IPS-NIHi7 (cell line): ENCODE results near the gene MEN1.

Source experiments
- DNase-seq: peaks from one replicate; pipeline ENCODE4 v3.0.0; 2012; ENCODE audit warnings: mixed read lengths; ENCODE audit errors: extremely low spot score

Gene MEN1

GRCh38 chr11:64810271-64810890 lies at the start of gene MEN1:
Gene MEN1 (minus strand): TSS chr11:64810551. CDS start chr11:64810109, 442 bp downstream.
- peak; percentile 99 for DNase-seq

DNA sequence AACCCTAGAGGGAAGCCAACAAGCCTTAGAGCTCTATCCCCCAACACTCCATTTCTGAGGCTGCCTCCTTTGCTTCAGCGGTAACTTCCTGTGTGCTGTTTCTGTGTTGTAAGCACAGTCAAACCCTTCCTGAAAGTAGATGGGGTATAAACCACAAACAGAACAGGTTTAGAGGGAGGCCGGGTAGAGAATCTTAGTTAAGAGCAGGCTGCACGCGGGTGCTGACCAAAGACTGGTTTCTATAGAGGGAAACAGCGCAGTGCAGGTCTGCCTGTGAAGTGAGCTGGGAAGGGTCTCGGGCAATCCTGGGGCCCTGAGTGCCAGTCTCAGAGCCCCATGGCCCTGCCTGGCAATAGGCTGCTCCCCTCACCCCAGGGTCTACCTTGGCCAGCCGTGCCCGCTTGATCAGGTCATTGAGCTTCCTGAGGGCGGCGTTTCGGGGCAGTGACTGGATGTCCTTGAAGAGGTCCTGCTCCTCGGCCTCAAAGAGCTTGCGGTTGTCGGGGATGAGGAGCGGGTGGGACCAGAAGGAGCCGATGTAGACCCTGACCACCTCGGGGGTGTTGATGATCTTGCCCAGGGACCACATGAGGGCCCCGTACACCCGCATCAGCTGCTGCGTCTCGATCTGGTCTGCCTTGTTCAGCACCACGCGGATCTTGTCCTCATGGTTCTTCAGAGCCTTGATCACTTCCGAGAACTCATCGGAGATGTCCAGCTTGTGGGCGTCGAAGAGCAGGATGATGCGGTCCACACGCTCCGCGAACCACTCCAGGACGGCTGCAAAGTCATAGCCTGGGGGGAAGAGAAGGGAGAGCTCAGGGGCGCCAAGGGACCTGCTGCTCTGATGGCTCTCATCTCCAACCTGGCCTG lies 49.4 kb upstream of the MEN1 start:
- DNase-seq = no peak

GRCh38 chr11:64858467-64859263 lies 48.3 kb upstream of the MEN1 start:
- no peak for DNase-seq

DNA sequence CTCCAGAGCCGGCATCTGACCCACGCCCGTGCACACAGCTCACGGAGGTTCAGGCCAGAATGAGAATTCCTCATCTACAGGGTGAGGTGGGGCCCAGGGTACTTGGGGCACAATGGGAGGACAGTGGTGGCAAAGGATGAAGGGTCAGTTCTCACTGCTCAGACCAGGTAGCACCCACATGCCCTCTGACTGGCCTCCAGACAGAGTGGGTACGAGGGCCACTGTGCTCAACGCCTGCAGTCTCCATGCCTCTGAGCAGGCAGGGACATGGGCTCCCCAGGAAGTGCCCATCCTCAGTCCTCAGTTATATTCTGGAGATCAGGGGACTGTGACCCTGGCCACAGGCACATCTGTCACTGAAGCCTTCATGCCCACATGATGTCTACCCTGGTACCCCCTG lies 47.1 kb upstream of the MEN1 start:
- no peak for DNase-seq

DNA sequence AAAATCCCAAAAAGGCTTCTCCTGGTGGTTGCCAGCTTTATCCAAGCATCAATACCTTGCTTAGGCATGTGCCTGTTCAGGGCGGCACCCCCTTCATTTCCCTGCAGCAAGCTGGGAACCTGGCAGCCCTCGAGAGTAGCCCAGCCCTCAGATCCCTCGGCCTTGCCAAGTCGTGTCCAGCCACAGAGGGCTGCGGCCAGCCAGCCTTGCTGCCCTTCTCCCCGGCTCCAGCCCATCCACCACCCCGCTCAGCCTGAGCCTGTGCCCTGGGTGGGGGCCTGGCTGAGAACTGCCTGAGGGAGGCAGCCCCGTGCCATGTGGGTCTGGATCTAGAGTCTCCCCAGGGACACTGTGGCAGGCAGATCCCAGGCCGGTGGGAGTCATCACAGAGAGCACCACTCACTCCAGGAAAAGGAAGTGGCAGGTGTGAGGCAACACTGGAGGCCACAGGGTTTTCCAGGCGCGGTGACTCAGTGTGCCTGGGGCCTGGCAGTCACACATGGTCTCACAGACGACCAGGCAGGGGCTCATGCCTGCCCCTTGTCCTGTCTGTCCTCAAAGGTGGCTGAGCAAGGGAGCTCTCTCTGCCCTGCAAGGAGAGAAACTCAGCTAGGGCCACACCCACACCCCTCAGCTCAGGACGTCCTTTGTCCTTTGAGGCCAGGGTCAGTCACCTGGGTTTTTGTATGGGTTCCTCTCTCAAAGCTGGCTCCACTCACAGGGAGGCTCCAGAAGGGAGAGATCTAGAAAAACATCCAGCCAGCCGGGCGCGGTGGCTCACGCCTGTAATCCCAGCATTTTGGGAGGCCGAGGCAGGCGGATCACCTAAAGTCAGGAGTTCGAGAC lies 46.3 kb upstream of the MEN1 start:
- no peak for DNase-seq

DNA sequence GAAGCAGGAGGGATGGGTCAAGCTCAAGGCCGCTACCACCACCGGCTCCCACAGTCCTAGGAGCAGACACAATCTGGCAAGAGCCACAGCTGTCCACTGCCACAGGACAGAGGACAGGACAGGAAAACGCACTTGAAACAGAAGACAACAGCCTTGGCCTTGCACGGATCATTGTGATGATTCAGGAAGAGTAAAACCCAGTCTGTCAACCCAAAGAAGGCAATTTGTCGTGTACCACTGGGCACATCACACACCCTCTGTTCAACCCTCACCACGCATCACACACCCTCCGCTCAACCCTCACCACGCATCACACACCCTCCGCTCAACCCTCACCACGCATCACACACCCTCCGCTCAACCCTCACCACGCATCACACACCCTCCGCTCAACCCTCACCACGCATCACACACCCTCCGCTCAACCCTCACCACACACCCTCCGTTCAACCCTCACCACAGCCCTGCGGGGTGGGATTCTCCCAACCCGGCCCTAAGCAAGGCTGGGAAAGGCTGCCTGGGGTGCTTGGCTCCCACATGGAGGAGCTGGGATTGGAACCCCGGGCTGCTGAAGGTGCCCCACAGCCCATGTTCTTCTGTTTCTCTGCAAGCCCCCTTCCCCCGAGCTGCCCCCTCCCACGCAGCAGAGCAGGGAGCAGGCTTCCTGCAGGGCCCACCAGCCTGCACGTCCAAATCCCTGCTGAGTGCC lies 45.4 kb upstream of the MEN1 start:
- DNase-seq = no peak

DNA sequence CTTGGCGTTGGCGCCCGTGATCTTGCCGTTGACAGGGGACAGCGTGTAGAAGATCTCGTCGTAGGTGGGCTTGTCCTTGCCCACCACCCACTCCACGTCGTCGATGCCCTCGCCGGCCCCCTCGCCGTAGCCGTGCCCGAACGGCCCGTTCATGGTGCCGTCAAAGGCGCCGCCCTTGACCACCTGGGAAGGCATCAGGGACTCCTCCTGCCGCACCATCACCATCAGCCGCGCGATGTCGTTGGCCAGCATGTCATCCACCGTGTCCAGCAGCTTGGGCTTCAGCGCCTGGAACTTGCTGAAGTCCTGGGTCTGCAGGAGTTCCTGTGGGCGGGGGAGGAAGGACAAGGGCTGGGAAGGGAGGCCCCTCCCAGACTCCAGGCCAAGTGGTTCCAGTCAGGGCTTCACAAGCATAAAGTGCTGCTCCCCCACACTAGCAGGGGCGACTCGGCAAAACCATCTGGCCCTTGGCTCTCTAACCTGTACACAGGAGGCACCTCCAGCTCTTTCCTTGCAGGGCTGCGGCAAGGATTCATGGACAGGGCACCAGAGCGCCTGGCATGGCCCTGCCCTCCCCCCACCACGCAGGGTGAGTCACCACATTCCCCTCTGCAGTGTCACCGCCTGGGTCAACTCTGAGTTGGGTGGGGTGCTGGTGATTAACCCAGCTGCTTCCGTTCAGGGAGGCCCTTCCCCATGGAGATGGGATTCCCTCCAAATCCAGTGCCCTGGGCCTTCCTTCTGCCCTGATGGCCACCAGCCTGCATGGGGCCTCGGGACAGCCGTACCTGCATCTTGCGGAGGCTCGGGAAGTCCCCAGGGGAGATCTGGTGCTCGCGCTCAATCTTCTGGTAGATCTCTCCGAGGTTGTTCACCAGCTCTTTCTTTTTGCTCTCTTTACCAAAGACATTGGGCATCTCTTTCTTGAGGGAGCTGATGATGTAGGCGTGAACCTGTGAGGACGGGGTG lies 44.5 kb upstream of the MEN1 start:
- peak; percentile 58 for DNase-seq

DNA sequence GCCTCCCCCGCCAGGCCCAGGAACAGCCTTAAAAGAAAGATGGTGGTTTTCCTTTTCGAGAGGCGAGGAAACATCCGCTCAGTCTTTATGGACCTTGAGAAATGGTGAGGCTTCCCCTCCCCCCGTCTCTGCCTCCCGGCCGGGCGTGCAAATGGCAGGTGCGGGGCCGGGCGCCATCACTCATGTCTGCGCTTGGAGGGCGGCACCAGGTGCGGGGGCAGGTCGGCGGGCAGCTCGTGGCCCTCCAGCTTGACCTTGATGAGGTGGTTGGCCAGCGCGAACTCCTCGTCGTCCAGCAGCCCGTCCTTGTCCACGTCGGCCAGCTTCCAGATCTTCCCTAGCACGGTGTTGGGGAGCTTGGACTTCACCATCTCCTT lies 43.8 kb upstream of the MEN1 start:
- no peak for DNase-seq

- no peak for DNase-seq
Observed at GRCh38 chr11:64853709-64854108, 43.4 kb upstream of the MEN1 start.

- DNase-seq = no peak
Observed at GRCh38 chr11:64852804-64853509, 42.6 kb upstream of the MEN1 start.

- no peak for DNase-seq
Observed at GRCh38 chr11:64851831-64852351, 41.5 kb upstream of the MEN1 start.

- peak; percentile 56 for DNase-seq
Observed at GRCh38 chr11:64850979-64851567, 40.7 kb upstream of the MEN1 start.

- no peak for DNase-seq
Observed at GRCh38 chr11:64849598-64850356, 39.4 kb upstream of the MEN1 start.

DNA sequence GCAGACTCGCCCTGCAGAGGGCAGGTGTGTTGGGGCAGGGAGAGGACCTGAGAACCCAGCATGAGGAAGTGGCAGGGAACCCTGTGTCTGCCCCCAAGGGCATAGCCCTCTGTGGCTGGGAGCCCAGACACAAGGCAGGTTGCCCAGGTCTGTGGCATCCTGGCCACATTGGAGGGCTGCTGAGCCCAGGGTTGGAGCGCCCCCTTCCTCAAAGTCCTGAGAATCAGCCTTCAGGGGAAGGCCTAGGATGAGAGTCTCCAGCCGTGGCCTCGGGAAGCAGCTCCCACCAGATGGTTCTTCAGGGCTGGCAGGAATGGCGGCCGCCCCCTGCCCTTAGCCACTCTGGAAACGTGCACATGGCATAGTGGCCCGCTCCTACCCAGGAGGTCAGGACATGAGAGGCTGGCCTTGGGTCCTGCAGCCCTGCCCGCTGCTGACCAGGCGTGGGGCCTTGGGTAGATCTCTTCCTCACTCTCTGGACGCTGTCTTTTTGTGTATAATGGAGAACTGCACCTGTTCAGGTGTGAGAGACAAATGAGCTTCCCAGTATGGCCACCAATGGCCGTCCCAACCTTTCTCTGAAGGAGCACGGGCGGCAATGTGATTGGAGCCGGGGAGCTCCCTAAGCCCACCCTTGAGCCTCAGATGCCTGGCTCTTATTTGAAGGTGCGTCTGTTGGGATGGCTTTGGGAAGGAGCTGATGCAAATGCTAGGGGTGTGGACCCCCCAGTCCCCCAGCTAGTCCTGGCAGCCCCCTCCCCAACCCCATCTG lies 38.7 kb upstream of the MEN1 start:
- peak; percentile 73 for DNase-seq

DNA sequence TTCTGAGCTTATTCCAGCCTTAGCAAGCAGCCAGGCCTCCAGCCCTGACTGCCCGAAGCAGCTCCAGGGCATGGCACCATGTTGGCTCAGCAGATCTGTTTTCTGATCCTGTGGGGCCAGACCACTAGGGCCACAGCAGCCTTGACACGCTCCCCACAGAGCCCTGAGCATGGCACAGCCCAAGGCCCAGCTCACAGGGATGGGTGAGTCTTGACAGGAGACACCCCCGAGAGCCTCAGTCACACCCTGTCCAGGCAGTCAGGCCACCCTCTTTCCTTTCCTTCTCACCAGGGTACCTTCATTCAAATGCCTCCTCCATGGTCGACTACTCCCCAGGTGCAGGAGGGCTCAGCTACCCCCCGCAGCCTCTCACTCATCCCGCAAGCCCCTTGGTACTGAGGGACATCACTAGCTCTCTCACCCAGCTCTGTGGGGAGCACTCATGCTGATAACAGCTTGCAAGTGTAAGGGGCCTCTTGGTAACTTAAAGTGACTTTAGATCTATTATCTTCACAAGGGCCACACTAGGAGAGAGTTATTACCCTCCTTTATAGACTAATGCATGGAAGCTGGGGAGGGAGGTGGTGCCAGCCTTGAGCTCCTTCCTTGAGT lies 38.0 kb upstream of the MEN1 start:
- no peak for DNase-seq

DNA sequence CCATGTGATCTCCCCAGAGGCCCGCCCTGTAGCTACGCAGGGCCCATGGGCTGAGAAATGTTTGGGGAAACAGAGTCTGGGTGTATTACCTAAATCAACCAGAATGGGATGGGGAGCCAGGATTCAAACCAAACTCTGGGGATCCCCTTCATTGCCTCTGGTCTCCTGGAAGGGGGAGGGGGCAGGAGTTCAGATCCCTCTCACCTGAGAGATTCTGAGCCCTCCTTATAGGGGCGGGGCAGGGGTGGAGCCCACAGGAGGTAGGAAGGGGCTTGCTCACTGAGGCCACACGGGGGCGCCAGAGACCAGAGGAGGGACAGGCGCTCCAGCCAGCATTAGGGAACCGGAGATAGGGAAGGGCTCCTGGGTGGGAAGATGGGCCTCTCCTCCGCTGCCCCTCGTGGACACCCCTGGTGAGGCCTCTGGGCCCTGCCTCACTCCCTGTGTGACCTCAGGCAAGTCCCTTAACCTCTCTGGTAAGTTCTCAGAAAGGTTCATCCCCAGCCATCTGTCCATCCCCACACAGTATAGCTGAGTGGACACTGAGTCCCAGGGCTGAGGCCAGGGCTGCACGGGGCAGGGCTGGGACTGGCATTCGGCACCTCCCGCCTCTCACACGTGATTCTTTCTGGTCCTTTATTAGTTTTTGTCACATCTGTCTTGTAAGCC lies 36.8 kb upstream of the MEN1 start:
- DNase-seq = peak; percentile 92
